NCI-H1694 (cell line): ENCODE data around the gene ISM1.
A peak's percentile ranks its signal among the peaks of the same experiment; 100 is the strongest.
"Not testable (repeated sequence)": the region's sequence is repeated elsewhere in the genome, so short reads cannot be mapped to it uniquely, and the experiment has no call there.

ENCODE experiments used
- DNase-seq: peaks from one replicate; lab custom pipeline; 2025; lab: John Stamatoyannopoulos, UW

The ISM1 gene

GRCh38 chr20:13221673-13222318 is 722 bp downstream of the ISM1 start:
- peak; percentile 14 for DNase-seq

- DNase-seq: no peak
Measured at GRCh38 chr20:13222319-13222716, 1.2 kb downstream of the ISM1 start.

GRCh38 chr20:13223736-13224520 is 2.9 kb downstream of the ISM1 start:
- no peak for DNase-seq

GRCh38 chr20:13226367-13226766 is 5.3 kb downstream of the ISM1 start:
- DNase-seq: no peak

GRCh38 chr20:13228771-13229170 is 7.7 kb downstream of the ISM1 start:
- no peak for DNase-seq

GRCh38 chr20:13229538-13229937 is 8.5 kb downstream of the ISM1 start:
- no peak for DNase-seq

- no peak for DNase-seq
Measured at GRCh38 chr20:13231031-13231752, 10.1 kb downstream of the ISM1 start.

- DNase-seq: no peak
Measured at GRCh38 chr20:13232999-13233398, 11.9 kb downstream of the ISM1 start.

- DNase-seq: no peak
Measured at GRCh38 chr20:13234961-13235360, 13.9 kb downstream of the ISM1 start.

- not testable (repeated sequence) for DNase-seq
Measured at GRCh38 chr20:13236360-13236759, 15.3 kb downstream of the ISM1 start.

- DNase-seq: no peak
Measured at GRCh38 chr20:13236990-13237720, 16.1 kb downstream of the ISM1 start.

GRCh38 chr20:13238001-13238653 is 17.1 kb downstream of the ISM1 start:
- no peak for DNase-seq

GRCh38 chr20:13243826-13244376 is 22.8 kb downstream of the ISM1 start:
- no peak for DNase-seq

- no peak for DNase-seq
Measured at GRCh38 chr20:13245250-13245723, 24.2 kb downstream of the ISM1 start.

GRCh38 chr20:13249118-13249797 is 28.2 kb downstream of the ISM1 start:
- no peak for DNase-seq

GRCh38 chr20:13249798-13250170 is 28.7 kb downstream of the ISM1 start:
- no peak for DNase-seq

GRCh38 chr20:13250251-13250650 is 29.2 kb downstream of the ISM1 start:
- DNase-seq: no peak

- DNase-seq: no peak
Measured at GRCh38 chr20:13251106-13251903, 30.2 kb downstream of the ISM1 start.

GRCh38 chr20:13251904-13252297 is 30.8 kb downstream of the ISM1 start:
- DNase-seq: no peak

- no peak for DNase-seq
Measured at GRCh38 chr20:13255356-13255755, 34.3 kb downstream of the ISM1 start.
